Prostate gland (tissue), 2 donors: ENCODE data around the gene ANKFY1. TPM values are rescaled to one million over a fixed set of nuclear protein-coding genes. Genes with fewer than 3 reads are reported as not detected.

Source experiments
- DNase-seq: peaks from one replicate; pipeline ENCODE4 v3.0.0-alpha.2; 2019; ENCODE audit warnings: low spot score
- H3K27ac ChIP-seq, 2 donors: fragments of 200-600 bp; sonication (generic); 2 replicates each; pipeline ENCODE4 v1.5.1; 2017 to 2019
- H3K27me3 ChIP-seq: fragments of 200-600 bp; sonication (generic); replicated peaks from 2 replicates; pipeline ENCODE4 v1.5.1; 2019; ENCODE audit not compliant: insufficient read depth
- H3K36me3 ChIP-seq, 2 donors: fragments of 200-600 bp; sonication (generic); 1 replicate in 1 of 2; 2 replicates in 1 of 2; pipeline versions ENCODE4 v1.5.1 to v1.8.1; 2017 to 2019
- H3K4me1 ChIP-seq: fragments of 200-600 bp; sonication (generic); replicated peaks from 2 replicates; pipeline ENCODE4 v1.5.1; 2019
- H3K4me3 ChIP-seq, 2 donors: fragments of 200-600 bp; sonication (generic); 2 replicates each; pipeline ENCODE4 v1.5.1; 2017 to 2019
- H3K9me3 ChIP-seq: fragments of 200-600 bp; sonication (generic); 2 replicates; pipeline ENCODE4 v1.5.1; 2017
- CTCF ChIP-seq, 4 experiments: fragments of 200-600 bp in 2 of 4; fragments of 450-650 bp in 2 of 4; sonication (generic) in 2 of 4; IDR thresholded peaks; 1 replicate in 3 of 4; 2 replicates in 1 of 4; pipeline ENCODE4 v1.5.1; 2016 to 2019; ENCODE audit warnings: antibody characterized with exemption in 4 of 4, mild to moderate bottlenecking in 2 of 4, moderate library complexity in 2 of 4
- POLR2A ChIP-seq: fragments of 450-650 bp; IDR thresholded peaks from one replicate; pipeline ENCODE4 v1.6.1; 2016; ENCODE audit warnings: antibody characterized with exemption, mild to moderate bottlenecking
- POLR2AphosphoS5 ChIP-seq: sonication (generic); formaldehyde crosslinking; IDR thresholded peaks from one replicate; pipeline ENCODE4 v1.6.1; 2017; ENCODE audit warnings: antibody characterized with exemption
- WGBS: methylation state at CpG from one replicate; pipeline ENCODE4 v1.1.5; 2018; 5-methylcytosine and 5-hydroxymethylcytosine counted together
- intact Hi-C: fragments of 100-400 bp; cut with DNase I; formaldehyde crosslinking; loops from one replicate; pipeline ENCODE4 v1.14.2; 2022
- total RNA-seq, 2 donors: library from RNA; depleted of rRNA; stranded (reverse); fragments of >200 nt; gene quantifications; one replicate each; pipeline ENCODE4 v1.1.0, GENCODE V29; 2016

Gene ANKFY1
- total RNA-seq, 2 donors from 2014 or later = 35.2 to 46.0 TPM

- intact Hi-C loops = no loop called here
- no peaks in the 10 kb centered on the region for H3K4me1 ChIP-seq
- H3K27ac ChIP-seq = no peak overlapping the region
- peaks cover 21 to 32% of the 10 kb centered on the region in 2 donors for H3K36me3 ChIP-seq
- TF ChIP-seq POLR2AphosphoS5 (no peak), CTCF (IDR thresholded peaks at IDR 0.05) (no peak)
- 81% methylated on average over 3 of the region's 3 CpGs for WGBS
- H3K9me3 ChIP-seq = no peaks in the 10 kb centered on the region
- H3K4me3 ChIP-seq = no peak overlapping the region
- no peaks in the 10 kb centered on the region for H3K27me3 ChIP-seq
- no peak for DNase-seq
Measured at GRCh38 chr17:4174556-4174955, 89.2 kb downstream of the ANKFY1 start.

GRCh38 chr17:4173781-4174180 is 90.0 kb downstream of the ANKFY1 start:
- no peak for TF ChIP-seq POLR2A
- no peak for TF ChIP-seq CTCF (IDR thresholded peaks at IDR 0.05)
- no peak for TF ChIP-seq POLR2AphosphoS5
- 100% methylated on average over 7 of the region's 7 CpGs for WGBS
- no peak overlapping the region for H3K27ac ChIP-seq
- no peak overlapping the region for H3K4me3 ChIP-seq
- DNase-seq = no peak
- peaks cover 28 to 30% of the 10 kb centered on the region in 2 donors for H3K36me3 ChIP-seq
- H3K9me3 ChIP-seq = no peaks in the 10 kb centered on the region
- no peaks in the 10 kb centered on the region for H3K4me1 ChIP-seq
- intact Hi-C loops = no loop called here
- H3K27me3 ChIP-seq = no peaks in the 10 kb centered on the region

- no peaks in the 10 kb centered on the region for H3K4me1 ChIP-seq
- WGBS = 93% methylated on average over 12 of the region's 12 CpGs
- H3K4me3 ChIP-seq = no peak overlapping the region
- H3K9me3 ChIP-seq = no peaks in the 10 kb centered on the region
- H3K36me3 ChIP-seq = peaks cover 22 to 30% of the 10 kb centered on the region in 2 donors
- no peaks in the 10 kb centered on the region for H3K27me3 ChIP-seq
- H3K27ac ChIP-seq = no peak overlapping the region
- intact Hi-C loops = no loop called here
- no peak for TF ChIP-seq POLR2A
- DNase-seq = no peak
Measured at GRCh38 chr17:4172356-4172755, 91.4 kb downstream of the ANKFY1 start.

GRCh38 chr17:4170639-4171280 is 93.0 kb downstream of the ANKFY1 start:
- Histone ChIP-seq H3K36me3 (peaks cover 22 to 30% of the 10 kb centered on the region in 2 donors), H3K27me3 (no peaks in the 10 kb centered on the region), H3K27ac (no peak overlapping the region), H3K4me3 (no peak overlapping the region), H3K4me1 (no peaks in the 10 kb centered on the region), H3K9me3 (no peaks in the 10 kb centered on the region)
- intact Hi-C loops = no loop called here
- TF ChIP-seq POLR2AphosphoS5 (no peak), CTCF (IDR thresholded peaks at IDR 0.05) (no peak), POLR2A (no peak)
- DNase-seq = no peak
- 87% methylated on average over 24 of the region's 27 CpGs for WGBS

- 74% methylated on average over 12 of the region's 12 CpGs for WGBS
- Histone ChIP-seq H3K9me3 (no peaks in the 10 kb centered on the region), H3K36me3 (peaks cover 17 to 30% of the 10 kb centered on the region in 2 donors), H3K27me3 (no peaks in the 10 kb centered on the region), H3K27ac (no peak overlapping the region), H3K4me3 (no peak overlapping the region), H3K4me1 (no peaks in the 10 kb centered on the region)
- DNase-seq = no peak
- TF ChIP-seq CTCF (IDR thresholded peaks at IDR 0.05) (no peak), POLR2A (no peak), POLR2AphosphoS5 (no peak)
- intact Hi-C loops = no loop called here
Measured at GRCh38 chr17:4167786-4168185, 96.0 kb downstream of the ANKFY1 start.
